Measurements from ENCODE around the gene MAP3K4. TPM values are rescaled to one million over a fixed set of nuclear protein-coding genes. Genes with fewer than 3 reads are reported as not detected.
"Not testable (repeated sequence)": the region's sequence is repeated elsewhere in the genome, so short reads cannot be mapped to it uniquely, and the experiment has no call there.

The MAP3K4 gene
- total RNA-seq, 1 donor from 2014 or later, result 41.2 TPM

DNA sequence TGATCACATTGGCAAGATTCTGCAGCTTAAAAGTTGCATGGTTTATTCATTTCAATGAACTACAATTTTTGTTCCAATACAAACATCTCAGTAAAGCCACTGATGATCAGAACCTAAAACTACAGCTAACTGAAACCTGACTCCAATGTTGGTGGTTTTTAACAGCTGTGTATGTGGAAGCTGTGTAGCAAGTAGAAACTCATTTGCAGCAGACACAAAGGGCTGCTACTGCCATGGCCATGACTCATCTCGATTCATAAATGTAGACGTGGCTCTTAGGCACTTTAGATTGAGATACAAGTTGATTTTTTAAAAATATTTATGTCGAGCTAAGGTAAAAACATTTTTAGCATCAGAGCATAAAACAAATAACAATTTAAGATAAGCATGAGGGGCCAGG, 19.5 kb upstream of the MAP3K4 start:
- Mint-ChIP-seq H3K4me1 (ENCODE audit: unreplicated experiment) (peaks cover 2% of the 10 kb centered on the region), H3K27ac (ENCODE audit: unreplicated experiment) (no peak overlapping the region), H3K27me3 (ENCODE audit: unreplicated experiment) (peaks cover 2% of the 10 kb centered on the region), H3K4me3 (ENCODE audit: unreplicated experiment) (no peak overlapping the region), H3K9me3 (ENCODE audit: unreplicated experiment) (peaks cover under 1% of the 10 kb centered on the region), H3K36me3 (ENCODE audit: low read depth, unreplicated experiment) (peaks cover 3% of the 10 kb centered on the region)
- DNase-seq (ENCODE audit: low spot score), result no peak
- no peak for TF ChIP-seq CTCF (IDR thresholded peaks at IDR 0.05; ENCODE audit: unreplicated experiment)

GRCh38 chr6:160972594-160972993, 19.0 kb upstream of the MAP3K4 start:
- H3K4me1 Mint-ChIP-seq (ENCODE audit: unreplicated experiment); H3K27me3 Mint-ChIP-seq (ENCODE audit: unreplicated experiment); DNase-seq (ENCODE audit: low spot score); H3K27ac Mint-ChIP-seq (ENCODE audit: unreplicated experiment); H3K9me3 Mint-ChIP-seq (ENCODE audit: unreplicated experiment); H3K4me3 Mint-ChIP-seq (ENCODE audit: unreplicated experiment); H3K36me3 Mint-ChIP-seq (ENCODE audit: low read depth, unreplicated experiment): not testable (repeated sequence)

DNA sequence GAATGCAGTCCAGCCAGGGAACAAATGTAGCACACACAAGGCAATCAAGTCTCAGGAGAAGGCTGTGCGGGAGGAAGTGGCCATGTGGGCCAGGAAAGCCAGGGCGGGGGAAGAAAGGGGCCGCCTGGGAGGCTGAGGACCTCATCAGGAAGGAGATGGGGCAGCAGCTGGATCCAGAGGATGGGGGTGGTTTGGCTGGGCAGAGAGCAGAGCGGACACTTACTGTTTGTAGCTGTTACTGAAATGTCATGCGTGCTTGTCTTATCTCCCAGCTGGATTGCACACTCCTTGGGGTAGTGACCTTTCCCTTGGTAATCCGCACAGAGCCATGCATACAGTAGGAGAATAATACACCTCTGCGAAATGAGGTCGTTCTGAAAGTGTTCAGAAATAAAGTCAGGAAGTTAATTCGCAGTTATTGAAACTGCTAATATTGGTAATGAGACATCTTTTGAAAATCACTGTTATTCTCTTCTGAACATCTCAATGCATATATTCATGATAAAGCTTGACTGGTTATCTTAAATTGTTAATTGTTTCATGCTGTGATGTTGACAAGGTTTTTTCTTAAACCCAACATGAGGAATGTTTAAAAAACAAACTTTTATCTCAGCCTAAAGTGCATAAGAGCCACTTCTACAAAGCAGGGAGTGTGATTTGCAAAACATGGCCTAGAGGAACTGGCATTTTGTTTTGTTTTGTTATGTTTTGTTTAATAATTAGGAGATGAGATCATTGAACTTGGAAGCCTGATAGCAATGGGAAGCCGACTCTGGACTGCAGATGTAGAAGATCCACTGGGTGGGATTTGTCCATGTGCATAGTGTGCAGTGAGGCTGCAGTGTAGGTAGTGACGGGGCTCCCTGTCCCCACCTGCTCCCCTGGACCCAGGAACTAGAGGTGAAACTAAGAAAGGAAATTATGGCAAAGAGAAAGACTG, 18.0 kb upstream of the MAP3K4 start:
- peaks cover 2% of the 10 kb centered on the region for H3K4me1 Mint-ChIP-seq (ENCODE audit: unreplicated experiment)

GRCh38 chr6:160974304-160974771, 17.2 kb upstream of the MAP3K4 start:
- H3K27me3 Mint-ChIP-seq (ENCODE audit: unreplicated experiment), result peaks cover 7% of the 10 kb centered on the region
- H3K4me1 Mint-ChIP-seq (ENCODE audit: unreplicated experiment), result peaks cover 2% of the 10 kb centered on the region
- H3K9me3 Mint-ChIP-seq (ENCODE audit: unreplicated experiment), result peaks cover 4% of the 10 kb centered on the region
- H3K4me3 Mint-ChIP-seq (ENCODE audit: unreplicated experiment), result no peak overlapping the region
- TF ChIP-seq CTCF (IDR thresholded peaks at IDR 0.05; ENCODE audit: unreplicated experiment), result no peak
- H3K36me3 Mint-ChIP-seq (ENCODE audit: low read depth, unreplicated experiment), result peaks cover 3% of the 10 kb centered on the region
- H3K27ac Mint-ChIP-seq (ENCODE audit: unreplicated experiment), result no peak overlapping the region
- no peak for DNase-seq (ENCODE audit: low spot score)

More for the DNA sequence above, 18.0 kb upstream of the MAP3K4 start:
- Mint-ChIP-seq H3K27ac (ENCODE audit: unreplicated experiment) (no peak overlapping the region), H3K36me3 (ENCODE audit: low read depth, unreplicated experiment) (peaks cover 3% of the 10 kb centered on the region), H3K9me3 (ENCODE audit: unreplicated experiment) (peaks cover 4% of the 10 kb centered on the region), H3K4me3 (ENCODE audit: unreplicated experiment) (no peak overlapping the region), H3K27me3 (ENCODE audit: unreplicated experiment) (peaks cover 5% of the 10 kb centered on the region)
- no peak for DNase-seq (ENCODE audit: low spot score)
- TF ChIP-seq CTCF (IDR thresholded peaks at IDR 0.05; ENCODE audit: unreplicated experiment), result no peak

GRCh38 chr6:160975162-160975561, 16.4 kb upstream of the MAP3K4 start:
- Mint-ChIP-seq H3K27ac (ENCODE audit: unreplicated experiment) (no peak overlapping the region), H3K4me1 (ENCODE audit: unreplicated experiment) (peaks cover 2% of the 10 kb centered on the region), H3K27me3 (ENCODE audit: unreplicated experiment) (peaks cover 7% of the 10 kb centered on the region), H3K4me3 (ENCODE audit: unreplicated experiment) (peak overlapping the region; percentile 15), H3K36me3 (ENCODE audit: low read depth, unreplicated experiment) (peaks cover 3% of the 10 kb centered on the region), H3K9me3 (ENCODE audit: unreplicated experiment) (peaks cover 4% of the 10 kb centered on the region)
- DNase-seq (ENCODE audit: low spot score), result no peak
- TF ChIP-seq CTCF (IDR thresholded peaks at IDR 0.05; ENCODE audit: unreplicated experiment), result no peak

- H3K36me3 Mint-ChIP-seq (ENCODE audit: low read depth, unreplicated experiment); H3K9me3 Mint-ChIP-seq (ENCODE audit: unreplicated experiment); H3K27ac Mint-ChIP-seq (ENCODE audit: unreplicated experiment); H3K4me3 Mint-ChIP-seq (ENCODE audit: unreplicated experiment); H3K4me1 Mint-ChIP-seq (ENCODE audit: unreplicated experiment); H3K27me3 Mint-ChIP-seq (ENCODE audit: unreplicated experiment); DNase-seq (ENCODE audit: low spot score): not testable (repeated sequence)
Observed at GRCh38 chr6:160975961-160976360, 15.6 kb upstream of the MAP3K4 start.
